Loucy (cell line): Measurements from ENCODE around the gene SAMD9.

Experiments
- H2AFZ ChIP-seq: fragments of 200-600 bp; sonication (generic); 2 replicates; pipeline ENCODE4 v1.6.0; 2016; ENCODE audit warnings: antibody characterized with exemption, mild to moderate bottlenecking, low read length, moderate library complexity
- H3F3A ChIP-seq: fragments of 200-600 bp; 2 replicates; pipeline ENCODE4 v1.6.0; 2016; ENCODE audit warnings: antibody characterized with exemption, low read depth, mild to moderate bottlenecking
- H3K27me3 ChIP-seq: fragments of 200-600 bp; sonication (generic); 2 replicates; pipeline ENCODE4 v1.6.1; 2014; ENCODE audit warnings: low read length, mild to moderate bottlenecking; ENCODE audit not compliant: insufficient read depth, poor library complexity, severe bottlenecking
- H3K36me3 ChIP-seq: fragments of 200-600 bp; sonication (generic); 2 replicates; pipeline ENCODE4 v1.6.1; 2016; ENCODE audit warnings: low read length; ENCODE audit not compliant: insufficient read depth
- H3K4me1 ChIP-seq: fragments of 200-600 bp; sonication (generic); 2 replicates; pipeline ENCODE4 v1.5.1; 2014; ENCODE audit warnings: low read length, mild to moderate bottlenecking; ENCODE audit not compliant: insufficient read depth, poor library complexity, severe bottlenecking
- H3K4me2 ChIP-seq: fragments of 200-600 bp; sonication (generic); 2 replicates; pipeline ENCODE4 v1.6.0; 2014; ENCODE audit warnings: antibody characterized with exemption, low read length, low read depth, mild to moderate bottlenecking; ENCODE audit not compliant: poor library complexity, severe bottlenecking
- H3K4me3 ChIP-seq: fragments of 200-600 bp; sonication (generic); 2 replicates; pipeline ENCODE4 v1.5.1; 2014; ENCODE audit warnings: low read length, mild to moderate bottlenecking, mixed read lengths; ENCODE audit not compliant: poor library complexity, severe bottlenecking
- H3K79me2 ChIP-seq: fragments of 200-600 bp; sonication (generic); 2 replicates; pipeline ENCODE4 v1.6.1; 2014; ENCODE audit warnings: low read length; ENCODE audit not compliant: insufficient read depth
- H3K9ac ChIP-seq: fragments of 200-600 bp; sonication (generic); 2 replicates; pipeline ENCODE4 v1.6.0; 2014; ENCODE audit warnings: mild to moderate bottlenecking, low read depth, low read length, moderate library complexity; ENCODE audit not compliant: poor library complexity, severe bottlenecking
- H3K9me2 ChIP-seq: fragments of 200-600 bp; sonication (generic); replicated peaks from 2 replicates; pipeline ENCODE4 v1.6.1; 2016; ENCODE audit warnings: low read depth, low read length, mixed read lengths
- H3K9me3 ChIP-seq: fragments of 200-600 bp; sonication (generic); 2 replicates; pipeline ENCODE4 v1.6.1; 2014; ENCODE audit warnings: mild to moderate bottlenecking, antibody characterized with exemption, low read length, low read depth; ENCODE audit not compliant: insufficient read depth
- H4K20me1 ChIP-seq: fragments of 200-600 bp; sonication (generic); 2 replicates; pipeline ENCODE4 v1.6.0; 2014; ENCODE audit warnings: antibody characterized with exemption, low read length, mild to moderate bottlenecking; ENCODE audit not compliant: insufficient read depth, poor library complexity, severe bottlenecking
- CTCF ChIP-seq: fragments of 200-600 bp; sonication (generic); conservative IDR thresholded peaks from 2 replicates; pipeline ENCODE4 v1.5.1; 2014; ENCODE audit warnings: mild to moderate bottlenecking, antibody characterized with exemption, low read length
- EZH2phosphoT487 ChIP-seq: fragments of 200-600 bp; IDR thresholded peaks from 2 replicates; pipeline ENCODE4 v1.6.1; 2018; ENCODE audit warnings: antibody characterized with exemption, mild to moderate bottlenecking, moderate library complexity, borderline replicate concordance

Gene SAMD9

GRCh38 chr7:93146036-93146435 is 28.3 kb upstream of the SAMD9 start:
- peaks cover 27% of the 10 kb centered on the region for H3K4me1 ChIP-seq
- H3K4me3 ChIP-seq, result no peak overlapping the region
- no peaks in the 10 kb centered on the region for H3K79me2 ChIP-seq
- H3K9me3 ChIP-seq, result no peaks in the 10 kb centered on the region
- no peaks in the 10 kb centered on the region for H3K9me2 ChIP-seq
- H3K9ac ChIP-seq, result peak overlapping the region; percentile 66
- H3K4me2 ChIP-seq, result peak overlapping the region; percentile 96
- TF ChIP-seq CTCF (no peak), EZH2phosphoT487 (no peak)
- peak overlapping the region; percentile 97; the same call in 1 of the 2 replicates for H2AFZ ChIP-seq
- no peaks in the 10 kb centered on the region for H4K20me1 ChIP-seq
- no peaks in the 10 kb centered on the region for H3F3A ChIP-seq
- H3K27me3 ChIP-seq, result no peaks in the 10 kb centered on the region
- no peaks in the 10 kb centered on the region for H3K36me3 ChIP-seq

DNA sequence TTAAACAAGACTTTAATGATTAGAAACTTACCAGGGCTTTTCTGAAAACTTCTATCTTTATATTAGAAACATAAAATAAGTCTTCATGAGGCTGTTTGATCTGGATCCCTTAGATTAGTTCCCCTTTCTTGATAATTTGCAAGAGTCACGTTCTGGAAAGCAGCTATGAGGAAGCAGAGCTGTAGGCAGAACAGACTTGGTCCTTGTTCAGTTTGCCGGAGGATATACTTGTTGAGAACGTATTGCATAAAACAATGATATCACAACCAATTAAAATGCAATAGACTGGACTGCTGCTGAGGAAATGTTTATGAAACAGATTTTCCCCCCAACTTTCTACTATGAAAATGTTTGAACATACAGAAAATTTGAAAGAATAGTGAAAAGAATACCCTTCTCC is 27.6 kb upstream of the SAMD9 start:
- H3K4me3 ChIP-seq, result no peak overlapping the region
- no peaks in the 10 kb centered on the region for H4K20me1 ChIP-seq
- no peaks in the 10 kb centered on the region for H3K9me3 ChIP-seq
- no peaks in the 10 kb centered on the region for H3K9me2 ChIP-seq
- H3F3A ChIP-seq, result no peaks in the 10 kb centered on the region
- H3K9ac ChIP-seq, result no peak overlapping the region
- no peak overlapping the region for H2AFZ ChIP-seq
- H3K36me3 ChIP-seq, result no peaks in the 10 kb centered on the region
- H3K4me2 ChIP-seq, result no peak overlapping the region
- TF ChIP-seq EZH2phosphoT487, result no peak
- no peaks in the 10 kb centered on the region for H3K79me2 ChIP-seq
- no peaks in the 10 kb centered on the region for H3K27me3 ChIP-seq
- peaks cover 27% of the 10 kb centered on the region for H3K4me1 ChIP-seq

DNA sequence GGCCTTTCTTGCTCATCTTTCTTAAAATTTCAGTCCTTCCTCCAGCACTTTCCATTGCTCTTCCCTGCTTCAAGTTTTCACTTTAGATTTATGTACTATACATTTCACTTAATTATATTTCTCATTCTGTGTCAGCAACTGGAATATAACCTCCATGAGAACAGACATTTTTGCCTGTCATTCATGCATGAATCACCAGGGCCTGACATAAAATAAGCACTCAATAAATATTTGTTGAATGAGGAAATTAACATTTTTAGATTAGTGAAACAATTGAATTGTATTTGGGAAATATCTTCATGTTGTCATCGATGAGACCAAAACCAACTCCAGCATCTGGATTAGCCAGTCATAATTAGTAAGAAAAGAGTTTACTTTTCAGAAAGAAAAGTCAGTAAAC is 24.3 kb upstream of the SAMD9 start:
- no peak for TF ChIP-seq EZH2phosphoT487
- TF ChIP-seq CTCF, result no peak
- no peak overlapping the region for H3K9ac ChIP-seq
- H2AFZ ChIP-seq, result no peak overlapping the region
- no peaks in the 10 kb centered on the region for H3K9me3 ChIP-seq
- H3K79me2 ChIP-seq, result no peaks in the 10 kb centered on the region
- no peaks in the 10 kb centered on the region for H4K20me1 ChIP-seq
- no peaks in the 10 kb centered on the region for H3K36me3 ChIP-seq
- H3K4me2 ChIP-seq, result no peak overlapping the region
- peaks cover 14% of the 10 kb centered on the region for H3K4me1 ChIP-seq
- no peaks in the 10 kb centered on the region for H3K27me3 ChIP-seq
- H3K4me3 ChIP-seq, result no peak overlapping the region
- no peaks in the 10 kb centered on the region for H3F3A ChIP-seq
- H3K9me2 ChIP-seq, result no peaks in the 10 kb centered on the region

- H3K9ac ChIP-seq, result no peak overlapping the region
- no peak overlapping the region for H3K4me2 ChIP-seq
- H3K36me3 ChIP-seq, result no peaks in the 10 kb centered on the region
- no peaks in the 10 kb centered on the region for H3K27me3 ChIP-seq
- H3K9me3 ChIP-seq, result no peaks in the 10 kb centered on the region
- no peaks in the 10 kb centered on the region for H3K79me2 ChIP-seq
- no peaks in the 10 kb centered on the region for H4K20me1 ChIP-seq
- H3F3A ChIP-seq, result no peaks in the 10 kb centered on the region
- no peak overlapping the region for H2AFZ ChIP-seq
- no peak overlapping the region for H3K4me3 ChIP-seq
- TF ChIP-seq CTCF (no peak), EZH2phosphoT487 (no peak)
- no peaks in the 10 kb centered on the region for H3K4me1 ChIP-seq
- no peaks in the 10 kb centered on the region for H3K9me2 ChIP-seq
Observed at GRCh38 chr7:93140582-93141191, 22.9 kb upstream of the SAMD9 start.
